HG02571 (cell line): ENCODE data around the gene CLEC1A.
"Not testable (repeated sequence)": the region's sequence is repeated elsewhere in the genome, so short reads cannot be mapped to it uniquely, and the experiment has no call there.

Source experiments
- ATAC-seq: cut with Tn5 transposase; IDR thresholded peaks from one replicate; pipeline ENCODE4 v1.9.1; 2021; ENCODE audit warnings: mild to moderate bottlenecking, moderate library complexity; ENCODE audit not compliant: unreplicated experiment

CLEC1A gene

DNA sequence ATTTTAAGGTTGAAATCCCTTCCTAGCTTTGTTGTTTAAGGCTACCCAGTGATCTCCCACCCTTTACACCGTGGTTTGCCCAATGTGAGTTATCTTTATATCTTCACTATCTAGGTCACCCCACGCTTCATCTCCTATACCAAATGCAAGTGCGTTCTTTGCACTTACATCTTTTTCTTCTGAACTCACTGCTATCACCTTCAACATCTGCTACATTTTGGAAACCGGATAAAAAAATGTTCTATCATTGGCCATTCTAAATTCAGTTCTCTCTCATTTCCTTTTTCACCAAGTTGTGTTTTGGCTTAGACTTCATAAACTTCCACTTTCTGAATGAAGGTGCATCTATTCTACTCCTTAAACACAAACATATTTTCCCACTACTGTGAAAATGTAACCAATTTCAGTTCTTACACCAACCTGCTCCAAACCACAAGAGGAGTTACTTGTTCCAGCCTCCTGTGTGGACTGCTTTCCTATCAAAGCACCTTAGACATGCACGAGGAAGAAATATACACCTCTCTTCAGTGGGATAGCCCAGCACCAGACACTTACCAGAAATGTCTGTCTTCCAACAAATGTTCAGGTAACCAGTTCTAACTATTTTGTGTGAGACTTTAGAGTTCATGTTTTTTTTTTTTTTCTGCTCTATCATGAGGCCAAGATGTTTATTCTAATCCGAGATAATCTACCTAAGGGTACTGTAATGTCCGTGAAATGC is 46.4 kb downstream of the CLEC1A start:
- no peak for ATAC-seq

DNA sequence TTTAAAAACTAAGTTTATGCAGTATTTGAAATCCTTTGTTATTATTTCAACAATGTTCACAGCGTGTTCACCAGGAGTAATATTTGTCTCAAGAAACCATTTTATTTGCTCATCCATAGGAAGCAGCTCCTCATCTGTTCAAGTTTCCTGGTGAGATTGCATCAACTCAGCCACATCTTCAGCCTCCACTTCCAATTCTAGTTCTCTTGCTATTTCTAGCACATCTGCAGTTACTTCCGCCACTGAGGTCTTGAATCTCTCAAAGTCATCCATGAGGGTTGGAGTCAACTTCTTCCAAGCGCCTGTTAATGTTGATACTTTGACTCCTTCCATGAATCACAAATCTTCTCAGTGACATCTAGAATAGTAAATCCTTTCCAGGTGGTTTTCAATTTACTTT is 50.3 kb downstream of the CLEC1A start:
- ATAC-seq, result no peak

DNA sequence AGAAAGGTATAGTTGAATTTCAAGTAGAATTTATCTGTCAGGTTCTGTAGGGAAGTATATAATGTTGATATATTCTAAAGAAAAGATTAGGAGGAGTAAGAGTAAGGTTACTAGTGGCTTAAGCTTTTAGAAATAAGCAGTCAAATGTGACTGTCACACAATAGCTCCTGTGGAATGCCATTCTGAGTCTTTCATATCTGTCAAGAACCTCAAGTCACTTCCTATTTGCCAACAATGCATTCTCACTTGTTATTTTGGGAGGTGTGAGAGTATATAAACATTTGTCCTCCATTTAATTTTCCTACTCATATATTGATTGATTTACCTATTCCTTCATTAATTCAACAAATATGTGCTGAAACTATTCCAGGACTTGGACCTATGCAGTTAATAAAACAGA is 56.6 kb downstream of the CLEC1A start:
- no peak for ATAC-seq

DNA sequence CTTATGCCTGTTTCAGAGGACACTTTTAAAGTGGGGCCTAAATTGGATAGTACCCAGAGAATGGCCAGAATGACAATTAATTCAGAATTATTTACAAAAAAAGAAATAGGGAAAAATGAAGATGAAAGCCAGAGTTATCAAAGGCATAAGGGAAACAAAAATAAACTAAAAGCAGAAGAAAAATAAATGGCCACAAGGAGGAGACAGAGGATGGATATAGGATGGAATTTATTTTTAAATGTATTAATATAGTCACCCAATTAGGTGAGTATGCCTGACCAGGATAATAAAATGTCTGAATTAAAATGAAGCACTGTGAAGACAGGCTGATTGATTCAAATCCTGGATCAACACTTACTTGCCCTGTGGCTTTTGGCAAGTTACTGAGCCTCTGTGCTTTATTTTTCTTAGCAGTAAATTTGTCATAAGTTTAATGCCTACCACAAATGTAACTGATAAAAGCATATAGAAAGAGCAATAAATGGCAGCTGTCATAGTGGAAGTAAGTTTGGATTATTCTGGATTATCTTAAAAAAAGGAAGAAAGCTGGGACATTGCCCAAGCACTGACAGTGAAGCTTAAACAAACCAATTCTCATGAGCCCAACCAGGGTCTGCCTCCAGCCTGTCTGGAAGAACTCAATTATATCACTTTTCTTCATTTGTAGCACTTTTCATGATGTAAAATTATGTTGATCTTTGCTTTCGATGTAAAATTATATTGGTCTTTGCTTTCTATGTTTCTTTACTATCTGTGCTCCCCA is 64.8 kb downstream of the CLEC1A start:
- no peak for ATAC-seq

- ATAC-seq, result no peak
Observed at GRCh38 chr12:10031771-10032175, 67.0 kb downstream of the CLEC1A start.

- ATAC-seq, result no peak
Observed at GRCh38 chr12:10031321-10031720, 67.5 kb downstream of the CLEC1A start.

- no peak for ATAC-seq
Observed at GRCh38 chr12:10030446-10030845, 68.3 kb downstream of the CLEC1A start, which contains the start of gene CLEC9A. TSS of gene CLEC9A (plus strand) at chr12:10030682. CDS start at chr12:10052688, 22,006 bp downstream.

GRCh38 chr12:10027721-10028120 is 71.1 kb downstream of the CLEC1A start:
- no peak for ATAC-seq

GRCh38 chr12:10027311-10027710 is 71.5 kb downstream of the CLEC1A start:
- no peak for ATAC-seq

DNA sequence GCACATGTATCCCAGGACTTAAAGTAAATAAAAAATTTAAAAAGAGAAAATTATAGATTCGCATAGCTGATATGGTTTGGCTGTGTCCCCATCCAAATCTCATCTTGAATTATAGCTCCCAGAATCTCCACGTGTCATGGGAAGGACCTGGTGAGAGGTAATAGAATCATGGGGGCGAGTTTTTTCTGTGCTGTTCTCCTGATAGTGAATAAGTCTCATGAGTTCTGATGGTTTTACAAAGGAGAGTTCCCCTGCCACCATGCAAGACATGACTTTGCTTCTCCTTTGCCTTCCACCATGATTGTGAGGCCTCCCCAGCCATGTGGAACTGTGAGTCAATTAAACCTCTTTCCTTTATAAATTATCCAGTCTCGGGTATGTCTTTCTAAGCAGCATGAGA is 72.1 kb downstream of the CLEC1A start:
- not testable (repeated sequence) for ATAC-seq

DNA sequence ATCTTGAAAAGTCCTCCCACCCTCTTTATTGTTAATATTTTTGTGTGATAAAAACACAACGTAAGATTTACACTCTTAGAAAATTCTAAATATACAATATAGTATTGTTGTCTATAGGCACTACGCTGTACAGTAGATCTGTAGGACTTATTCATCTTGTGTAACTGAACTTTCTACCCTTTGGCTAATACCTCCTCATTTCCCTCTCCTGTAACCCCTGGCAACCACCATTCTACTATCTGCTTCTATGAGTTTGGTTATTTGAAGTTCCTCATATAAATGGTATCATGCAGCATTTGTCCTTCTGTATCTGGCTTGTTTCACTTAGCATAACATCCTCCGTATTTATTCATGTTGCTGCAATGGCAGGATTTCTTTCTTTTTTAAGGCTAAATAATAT is 73.5 kb downstream of the CLEC1A start:
- no peak for ATAC-seq

DNA sequence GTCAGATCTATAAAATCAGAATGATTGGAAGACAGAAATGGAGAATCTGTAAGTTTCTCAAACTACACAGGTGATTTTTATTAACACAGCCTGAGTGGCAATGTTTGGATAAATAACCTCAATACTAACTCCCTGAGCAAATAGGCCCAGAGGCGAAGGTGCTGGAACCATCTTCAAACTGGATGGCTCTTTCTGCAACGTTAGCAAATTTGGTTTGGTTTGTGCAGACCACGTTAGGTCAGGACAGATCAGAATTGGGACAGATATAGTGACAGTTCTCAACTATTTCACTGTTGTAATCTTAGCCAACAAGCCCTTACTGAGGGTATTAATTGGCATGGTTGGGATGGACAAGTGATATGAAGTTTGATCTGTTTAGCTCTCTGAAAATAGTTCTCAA is 77.4 kb downstream of the CLEC1A start:
- no peak for ATAC-seq
